SIG-M5 (cell line): ENCODE data around the gene REEP6.

Experiments
- DNase-seq: peaks from one replicate; lab custom pipeline; 2025; lab: John Stamatoyannopoulos, UW

The REEP6 gene

DNA sequence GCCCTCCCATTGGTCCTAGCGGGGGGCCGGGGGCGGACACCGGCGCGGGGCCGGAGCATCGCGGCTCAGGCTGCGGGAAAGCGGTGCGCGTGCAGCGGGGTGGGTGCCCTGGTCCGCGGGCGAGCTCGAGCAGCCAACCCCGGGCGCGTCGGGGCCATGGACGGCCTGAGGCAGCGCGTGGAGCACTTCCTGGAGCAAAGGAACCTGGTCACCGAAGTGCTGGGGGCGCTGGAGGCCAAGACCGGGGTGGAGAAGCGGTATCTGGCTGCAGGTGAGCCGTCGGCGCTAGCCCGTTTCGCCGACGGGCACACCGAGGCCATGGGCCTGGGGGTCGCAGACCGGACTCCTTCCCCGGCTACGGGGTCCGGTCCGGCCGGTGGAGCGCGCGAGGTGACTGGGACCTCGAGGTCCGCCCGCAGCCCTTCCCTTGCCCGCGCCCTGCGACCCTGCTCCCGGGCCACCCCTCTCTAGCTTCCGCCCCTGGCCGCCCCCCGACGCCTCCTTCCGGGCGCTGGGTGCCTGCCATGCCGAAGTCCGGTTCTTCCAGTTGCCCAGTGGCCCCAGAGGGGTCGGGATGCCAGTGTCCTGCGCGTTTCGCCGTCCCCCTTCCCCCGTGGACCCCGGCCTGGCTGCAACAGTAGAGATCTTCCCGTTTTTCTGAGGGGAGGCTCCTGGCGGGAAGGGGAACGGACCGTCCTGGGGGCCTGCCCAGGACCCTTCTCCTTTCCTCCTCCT is at the start of gene REEP6:
REEP6 (plus strand) TSS at position 68 of the 735 bp plus-strand sequence; CDS start at position 157, 89 bp downstream.
- DNase-seq, result no peak

DNA sequence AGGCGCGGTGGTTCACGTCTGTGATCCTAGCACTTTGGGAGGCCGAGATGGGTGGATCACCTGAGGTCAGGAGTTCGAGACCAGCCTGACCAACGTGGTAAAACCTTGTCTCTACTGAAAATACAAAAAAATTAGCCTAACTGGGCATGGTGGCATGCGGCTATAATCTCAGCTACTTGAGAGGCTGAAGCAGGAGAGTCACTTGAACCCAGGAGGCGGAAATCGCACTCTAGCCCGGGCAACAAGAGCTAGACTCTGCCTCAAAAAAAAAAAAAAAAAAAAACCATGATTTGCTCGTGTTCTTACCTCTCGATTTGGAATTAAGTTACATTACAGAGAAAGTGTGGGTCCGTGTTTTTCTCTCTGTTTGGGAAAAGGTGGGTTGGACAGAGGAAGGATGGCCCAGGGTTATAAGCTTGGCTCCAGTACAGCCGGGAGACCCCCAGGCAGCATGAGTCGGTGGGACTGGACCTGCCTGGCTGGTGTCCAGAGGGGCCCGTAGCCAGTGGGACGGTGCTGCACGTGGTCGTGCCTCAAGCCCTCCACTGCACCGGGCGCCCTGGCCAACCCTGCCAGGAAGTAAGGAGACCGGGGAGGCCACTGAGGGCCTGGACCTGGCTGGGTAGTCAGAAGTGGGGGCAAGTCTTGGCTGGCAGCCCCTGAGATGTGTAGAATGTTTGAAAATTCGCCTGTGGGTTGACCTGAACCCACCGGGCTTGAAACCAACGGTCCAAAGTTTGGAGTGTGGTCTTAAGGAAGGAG is 49.1 kb upstream of the REEP6 start:
- no peak for DNase-seq

DNA sequence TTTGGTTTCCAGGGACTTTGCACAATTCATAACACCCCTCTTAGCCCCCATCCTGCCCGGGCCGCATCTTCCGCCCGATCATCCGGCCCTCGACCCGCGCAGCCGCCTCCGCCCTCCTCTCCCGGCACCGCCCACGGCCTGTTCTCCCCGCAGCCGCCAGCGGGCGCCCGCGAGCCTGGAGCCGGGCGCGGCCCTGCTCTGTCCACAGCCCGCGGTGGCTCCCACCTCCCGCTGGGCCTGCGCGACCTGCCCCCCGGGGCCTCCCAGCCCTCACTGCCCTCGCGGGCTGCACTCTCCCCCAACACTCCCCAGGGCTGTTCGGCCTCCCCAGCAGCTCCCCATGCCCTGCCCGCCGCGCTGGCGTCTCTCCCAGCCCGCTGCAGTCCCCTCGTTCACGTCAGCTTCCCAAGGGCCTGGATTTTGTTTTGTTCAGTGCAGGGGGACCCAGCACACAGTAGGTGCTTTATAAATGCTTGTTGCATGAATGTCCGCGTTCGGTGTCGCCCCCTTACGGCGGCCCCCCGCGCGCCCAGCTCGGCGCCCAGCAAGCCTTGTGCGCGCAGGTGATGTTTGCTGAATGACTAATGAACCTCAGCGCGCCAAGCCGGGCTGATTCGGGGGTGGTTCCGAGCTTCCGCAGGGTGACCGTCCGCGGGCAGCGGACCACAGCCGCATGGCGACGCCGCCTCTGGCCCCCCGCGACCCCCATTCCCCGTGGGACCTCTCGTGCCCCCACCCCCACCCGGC is 45.6 kb upstream of the REEP6 start:
- DNase-seq, result no peak

DNA sequence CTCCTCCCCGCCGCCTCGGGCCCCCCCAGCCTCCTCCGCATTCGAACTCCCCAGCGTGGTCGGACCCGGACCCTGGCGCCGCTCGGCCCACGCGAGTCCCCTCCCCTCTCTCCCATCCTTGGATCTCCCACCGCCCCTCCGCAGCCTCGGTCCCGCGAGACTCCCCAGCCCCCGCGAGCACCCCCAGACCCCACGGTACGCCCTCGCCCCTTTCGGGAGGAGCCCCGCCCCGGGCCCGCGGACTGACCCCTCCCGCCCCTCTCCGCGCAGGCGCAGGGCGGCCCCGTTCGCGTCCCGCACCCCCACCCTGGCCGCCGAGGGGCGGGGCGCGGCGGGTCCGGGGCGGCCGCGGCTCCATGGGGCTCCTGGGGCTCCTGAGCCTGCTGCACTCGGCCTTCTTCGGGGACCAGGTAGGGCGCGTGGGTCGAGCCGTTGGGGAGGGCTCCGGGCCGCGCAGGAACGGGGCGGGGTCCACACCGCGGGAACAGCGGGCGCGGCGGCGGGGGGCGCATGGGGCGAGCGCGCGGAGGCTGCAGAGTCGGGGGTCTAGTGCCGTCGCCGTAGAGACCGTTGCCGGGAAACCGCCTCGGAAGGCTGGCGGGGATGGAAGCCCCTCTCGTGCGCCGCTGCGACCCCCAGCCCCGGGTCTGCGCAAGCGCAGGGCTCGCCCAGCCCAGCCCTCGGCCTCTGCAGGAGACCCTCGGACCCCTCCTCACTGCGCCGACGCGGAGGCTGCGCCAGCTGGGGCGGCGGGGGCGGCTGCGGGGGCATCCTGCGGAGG is 44.9 kb upstream of the REEP6 start:
- no peak for DNase-seq

DNA sequence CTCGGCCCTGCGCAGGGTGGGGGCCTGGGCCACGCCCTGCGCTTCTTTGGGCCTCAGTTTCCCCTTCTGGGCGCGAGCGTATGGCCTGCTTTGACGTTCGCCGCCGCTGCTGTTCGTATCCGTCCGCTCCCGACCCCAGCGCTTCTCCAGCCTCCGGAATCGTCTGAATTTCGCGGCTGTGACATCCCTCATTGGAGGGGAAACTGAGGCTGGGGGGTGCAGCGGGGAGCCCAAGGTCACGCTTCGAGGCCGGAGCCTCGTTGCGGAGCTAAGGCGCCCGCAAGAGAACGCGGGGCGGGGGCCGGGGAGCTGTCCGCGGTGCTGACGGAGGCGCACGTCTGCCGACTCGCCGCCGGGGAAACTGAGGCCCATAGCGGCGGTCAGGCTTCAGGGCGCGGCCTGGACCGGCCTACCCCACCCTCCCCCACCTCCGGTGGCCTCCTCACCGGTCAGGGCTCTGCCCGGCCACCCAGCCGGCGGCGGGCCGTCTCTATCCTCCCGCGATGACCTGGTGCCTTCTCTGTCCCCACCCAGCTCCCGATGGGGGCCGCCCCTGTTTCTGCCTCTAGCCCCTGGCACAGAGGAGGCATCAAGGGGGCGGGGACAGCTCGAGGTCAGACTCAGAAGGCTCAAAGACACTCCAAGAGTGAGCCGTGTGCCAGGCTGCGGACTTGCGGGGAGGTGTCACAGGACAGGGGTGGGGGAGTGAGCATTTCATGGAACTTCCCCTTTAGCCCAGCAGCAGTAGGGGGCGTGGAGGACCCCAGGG is 44.1 kb upstream of the REEP6 start:
- no peak for DNase-seq

DNA sequence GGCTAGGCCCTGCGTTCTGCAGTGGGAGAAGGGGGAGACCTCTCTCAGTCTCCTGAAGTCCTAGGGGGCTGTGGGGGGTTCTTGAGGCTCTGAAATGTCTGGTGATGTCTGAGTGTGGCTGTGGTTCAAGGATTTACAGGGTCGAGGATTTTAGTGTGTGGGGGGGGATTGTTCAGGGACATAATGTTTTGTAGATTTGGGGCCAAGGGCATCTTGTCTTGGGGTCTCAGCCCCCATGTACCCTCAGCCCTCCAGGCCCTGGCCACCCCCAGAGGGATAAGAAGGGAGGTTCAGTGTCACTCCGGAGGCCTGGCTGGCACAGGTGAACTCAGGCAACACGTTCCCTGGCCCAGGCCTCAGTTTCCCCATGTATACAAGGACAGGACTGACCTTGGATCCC is 43.5 kb upstream of the REEP6 start:
- DNase-seq, result no peak

DNA sequence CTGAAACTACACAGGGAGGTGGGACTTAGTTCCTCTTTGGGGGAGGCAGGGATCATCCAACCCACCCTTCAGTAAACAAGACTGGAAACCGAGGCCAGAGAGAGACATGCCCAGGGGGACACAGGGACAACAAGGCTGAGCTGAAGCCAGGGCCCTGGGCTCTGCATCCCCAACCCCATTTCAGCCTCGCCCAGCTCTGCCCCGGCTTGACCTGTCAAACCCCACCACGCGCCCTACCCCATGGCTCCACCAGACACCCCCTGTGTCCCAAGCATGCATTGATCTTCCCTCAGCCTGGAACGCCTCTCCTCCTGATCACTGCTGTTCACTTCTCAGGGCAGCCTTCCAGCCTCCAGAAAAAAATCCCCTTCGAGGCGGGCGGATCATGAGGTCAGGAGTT is 43.0 kb upstream of the REEP6 start:
- no peak for DNase-seq

DNA sequence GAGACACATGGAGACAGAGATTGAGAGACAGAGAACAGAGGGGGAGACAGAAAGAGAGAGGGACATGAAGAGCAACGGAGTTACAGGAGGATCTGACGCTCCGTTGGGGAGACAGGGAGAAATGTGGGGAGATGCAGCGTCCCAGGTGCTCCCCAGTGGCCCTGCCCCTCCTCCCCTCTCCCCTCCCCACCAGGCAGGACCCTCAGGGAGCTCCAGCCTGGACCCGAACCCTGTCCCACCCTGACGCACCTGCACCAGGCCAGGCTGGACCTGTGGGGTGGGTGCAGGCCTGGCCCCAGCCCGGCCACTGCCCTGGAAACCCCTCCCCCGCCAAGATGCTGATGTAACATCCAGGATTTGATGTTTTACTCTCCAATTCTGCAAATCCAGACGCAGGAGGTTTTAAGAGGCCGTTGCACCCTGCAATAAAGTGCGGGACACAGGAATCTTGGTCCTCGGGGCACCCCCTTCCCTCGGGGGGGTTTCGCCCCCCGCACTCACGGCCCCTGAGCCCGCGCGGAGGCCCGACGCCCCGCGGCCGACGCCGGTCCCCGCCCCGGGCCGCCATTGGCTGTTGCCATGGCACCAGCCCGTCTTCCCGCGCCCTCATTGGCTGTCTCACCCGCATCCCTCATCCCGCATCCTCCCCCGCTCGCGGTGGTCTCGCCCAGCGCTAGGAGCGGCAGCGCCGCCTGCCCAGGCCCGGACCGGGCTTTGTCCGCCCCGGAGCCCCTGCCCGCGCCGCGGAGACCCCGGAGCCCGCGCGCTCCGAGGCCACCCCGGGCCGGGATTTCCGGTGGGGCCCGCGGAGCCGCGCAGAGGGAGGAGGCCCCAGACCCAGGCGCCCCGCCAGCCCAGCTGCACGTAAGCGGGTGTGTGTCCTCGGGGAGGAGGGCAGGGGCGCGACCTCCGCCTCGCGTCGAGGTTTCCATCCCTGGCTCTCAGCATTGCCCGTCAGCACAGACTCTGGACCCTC is 41.2 kb upstream of the REEP6 start, which contains the start of gene APC2:
APC2 (plus strand) TSS at position 655 of the 976 bp plus-strand sequence. CDS start 2,881 bp downstream, outside the sequence.
- no peak for DNase-seq

DNA sequence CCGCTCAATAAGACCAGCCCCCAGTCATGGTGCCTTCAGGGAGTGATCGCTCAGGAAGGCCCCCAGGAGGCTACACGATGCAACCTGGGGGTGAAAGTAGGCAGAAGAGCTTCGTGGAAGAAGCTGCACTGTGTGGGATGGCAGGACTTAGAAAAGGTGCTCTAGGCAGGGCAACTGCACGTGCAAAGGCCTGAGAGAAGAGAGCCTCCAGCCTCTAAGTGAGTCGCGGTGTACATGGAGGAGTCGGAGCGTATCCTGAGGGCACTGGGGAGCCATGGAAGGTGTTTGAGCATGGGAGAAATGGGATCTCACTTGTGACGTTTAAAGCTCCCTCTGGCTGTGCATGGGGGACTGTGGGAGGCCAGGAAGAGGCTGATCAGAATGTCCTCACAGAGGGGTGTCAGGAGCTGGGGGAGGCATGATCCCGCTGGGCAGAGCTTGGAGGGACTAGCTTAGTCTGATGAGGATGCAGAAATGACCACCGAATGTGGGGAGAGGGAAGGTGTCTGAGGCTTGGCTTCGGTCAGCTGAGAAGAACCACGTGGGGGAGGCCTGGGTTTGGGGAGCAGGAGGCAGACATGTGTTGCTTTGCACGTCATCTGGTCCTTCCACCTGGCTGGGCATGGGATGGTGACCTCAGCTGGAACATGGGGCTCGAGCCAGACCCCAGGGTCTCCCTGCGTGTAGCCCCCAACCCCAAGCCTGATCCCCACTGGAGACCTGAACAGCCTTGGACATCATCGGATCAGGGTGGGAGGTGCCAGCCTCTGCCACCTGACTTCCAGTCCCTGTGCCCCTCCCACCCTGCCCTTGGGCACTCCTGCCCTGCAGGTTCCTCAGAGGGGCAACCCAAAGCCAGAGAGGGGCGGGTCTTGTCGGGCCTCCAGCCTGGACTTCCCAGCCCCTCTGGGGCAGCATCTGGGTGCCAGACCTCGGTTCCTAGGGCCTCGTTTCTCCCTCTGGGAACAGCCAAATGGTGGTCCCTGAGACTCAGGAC is 39.9 kb upstream of the REEP6 start:
- DNase-seq, result no peak

DNA sequence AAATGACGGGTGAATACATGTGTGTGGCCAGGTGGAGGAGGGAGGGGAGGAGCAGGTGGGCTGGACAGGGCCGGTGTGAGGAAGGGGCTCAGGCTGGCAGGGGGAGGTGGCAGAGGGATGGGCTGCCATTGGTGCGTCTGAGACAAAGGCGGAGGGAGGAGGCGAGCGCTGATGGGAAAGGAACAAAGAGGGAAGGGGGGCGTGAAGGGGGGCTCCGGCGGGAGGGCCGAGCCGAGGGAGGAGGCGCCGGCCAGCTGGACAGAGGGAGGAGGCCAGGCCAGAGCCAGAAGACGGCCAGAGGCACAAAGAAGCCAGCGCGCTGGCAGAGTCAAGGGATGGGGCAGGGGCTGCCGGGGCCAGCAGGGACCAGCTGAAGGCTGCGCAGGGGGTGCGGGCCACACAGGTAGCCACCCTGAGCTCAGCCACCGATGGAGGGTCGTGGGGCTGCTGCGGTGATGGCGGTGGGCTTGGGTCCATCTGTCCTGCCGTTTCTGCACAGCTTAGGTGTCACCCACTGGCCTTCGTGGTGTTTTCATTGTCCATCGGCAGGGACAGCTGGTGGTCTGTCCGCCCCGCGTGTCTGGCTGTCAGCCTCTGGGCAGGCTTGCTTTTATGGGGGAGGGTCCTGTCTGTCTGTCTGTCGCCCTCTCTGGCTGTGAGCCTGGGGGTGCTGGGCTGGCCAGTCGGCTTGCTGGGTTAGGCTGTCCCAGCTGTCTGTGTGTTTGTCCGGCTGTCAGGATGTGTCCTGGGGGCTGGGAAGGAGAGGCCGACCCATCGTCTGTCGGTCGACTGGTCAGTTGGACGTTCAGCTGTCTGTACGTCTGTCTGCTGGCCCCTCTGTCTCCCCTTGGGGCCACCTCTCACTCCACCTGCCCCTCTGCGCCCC is 38.8 kb upstream of the REEP6 start:
- DNase-seq, result no peak

DNA sequence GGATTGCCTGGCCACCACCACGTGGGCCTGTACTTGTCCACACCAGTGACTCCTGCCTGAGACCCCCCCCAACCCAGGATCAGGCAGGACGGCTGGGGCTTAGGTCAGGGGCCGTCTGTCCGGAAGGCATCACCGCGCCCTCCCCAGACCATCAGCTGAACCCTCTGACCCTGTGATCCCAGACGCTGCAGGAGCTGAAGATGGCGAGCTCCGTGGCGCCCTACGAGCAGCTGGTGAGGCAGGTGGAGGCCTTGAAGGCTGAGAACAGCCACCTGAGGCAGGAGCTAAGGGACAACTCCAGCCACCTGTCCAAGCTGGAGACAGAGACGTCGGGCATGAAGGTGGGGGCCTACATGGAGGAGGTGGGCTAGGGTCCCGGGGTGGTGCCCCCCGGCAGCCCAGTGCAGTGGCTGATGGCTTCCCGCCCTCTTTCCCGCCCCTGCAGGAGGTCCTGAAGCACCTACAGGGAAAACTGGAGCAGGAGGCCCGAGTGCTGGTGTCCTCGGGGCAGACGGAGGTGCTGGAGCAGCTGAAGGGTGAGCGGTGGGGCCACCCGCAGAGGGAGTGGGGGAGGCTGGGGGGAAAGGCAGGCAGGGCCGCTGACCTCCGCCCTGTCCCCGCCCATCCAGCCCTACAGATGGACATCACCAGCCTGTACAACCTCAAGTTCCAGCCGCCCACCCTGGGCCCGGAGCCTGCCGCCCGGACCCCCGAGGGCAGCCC is 38.0 kb upstream of the REEP6 start:
- DNase-seq, result no peak

DNA sequence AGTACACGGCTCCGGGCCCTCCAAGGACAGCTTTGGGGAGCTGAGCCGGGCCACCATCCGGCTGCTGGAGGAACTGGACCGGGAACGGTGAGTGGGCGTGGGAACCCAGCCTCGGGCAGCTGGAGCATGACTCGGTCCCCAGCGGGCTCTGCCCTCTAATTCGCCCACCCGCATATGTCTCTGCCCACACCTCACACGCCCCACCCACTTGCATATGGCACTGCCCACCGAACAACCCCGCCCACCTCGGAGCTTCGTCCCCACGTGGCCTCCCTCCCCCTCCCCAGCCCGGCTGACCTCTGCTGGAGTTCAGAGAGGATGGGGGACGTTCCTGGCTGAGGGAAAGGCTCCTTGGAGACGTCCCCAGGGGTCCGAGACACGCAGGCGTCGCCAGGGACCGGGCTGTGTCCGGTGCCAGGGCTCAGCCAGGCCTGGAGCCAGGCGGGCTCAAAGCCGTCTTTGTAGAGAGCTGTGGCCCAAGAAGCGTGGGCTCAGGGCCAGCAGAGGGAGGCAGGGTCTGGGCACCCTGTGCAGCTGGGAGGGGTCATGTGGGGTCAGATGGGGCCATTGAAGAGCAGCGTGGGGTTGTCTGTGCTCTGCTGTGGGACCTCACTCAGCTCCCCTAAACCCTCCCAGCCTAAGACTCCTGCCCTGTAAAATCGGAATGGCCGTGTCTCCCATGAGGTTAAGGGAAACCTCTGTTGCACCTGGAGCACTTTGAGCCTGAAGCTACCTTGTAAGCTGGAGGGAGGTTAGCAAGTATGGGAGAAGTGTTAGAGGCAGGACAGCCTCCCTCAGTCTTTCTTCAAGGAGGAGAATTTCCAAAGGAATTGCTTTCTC is 37.2 kb upstream of the REEP6 start:
- no peak for DNase-seq

DNA sequence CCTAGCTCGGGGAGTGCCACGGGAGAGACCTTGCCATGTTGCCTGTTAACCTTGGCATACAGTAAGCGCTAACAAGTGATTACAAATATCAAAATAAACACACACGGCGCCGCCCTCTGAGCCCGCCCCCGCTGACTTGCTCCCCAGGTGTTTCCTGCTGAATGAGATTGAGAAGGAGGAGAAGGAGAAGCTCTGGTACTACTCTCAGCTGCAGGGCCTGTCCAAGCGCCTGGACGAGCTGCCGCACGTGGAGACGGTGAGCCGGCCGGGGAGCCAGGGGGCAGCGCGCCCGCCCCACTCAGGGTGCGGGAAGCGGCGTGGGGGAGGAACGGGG is 36.0 kb upstream of the REEP6 start:
- no peak for DNase-seq

DNA sequence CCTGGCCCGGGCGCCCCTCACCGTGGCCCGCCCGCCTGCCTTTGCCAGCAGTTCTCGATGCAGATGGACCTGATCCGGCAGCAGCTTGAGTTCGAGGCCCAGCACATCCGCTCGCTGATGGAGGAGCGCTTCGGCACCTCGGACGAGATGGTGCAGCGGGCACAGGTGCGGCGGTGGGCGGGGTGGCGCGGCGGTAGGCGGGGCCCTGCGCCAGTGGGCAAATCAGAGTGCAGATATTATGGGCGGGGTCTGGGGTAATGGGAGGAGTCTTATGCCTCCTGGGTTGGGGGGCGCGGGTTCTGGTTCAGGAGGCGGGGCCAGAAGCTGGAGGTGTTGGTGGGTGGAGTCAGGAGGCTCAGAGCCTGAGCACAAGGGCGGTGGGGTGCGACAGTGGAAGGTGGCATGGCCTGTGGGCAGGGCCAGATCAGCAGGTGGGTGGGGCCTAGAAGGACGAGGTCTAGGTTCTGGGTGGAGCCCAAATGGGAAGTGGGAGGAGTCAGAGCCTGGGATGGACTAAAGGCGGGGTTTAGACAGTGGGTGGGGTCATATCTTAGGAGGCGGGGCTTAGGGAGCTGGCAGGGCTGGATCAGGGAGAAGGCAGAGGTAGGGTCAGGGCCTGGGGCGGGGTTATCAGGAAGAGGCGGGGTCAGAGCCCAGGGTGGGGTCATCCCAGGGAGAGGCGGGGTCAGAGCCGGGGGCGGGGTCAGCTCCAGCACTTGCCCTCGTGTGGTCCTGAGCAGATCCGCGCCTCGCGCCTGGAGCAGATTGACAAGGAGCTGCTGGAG is 35.5 kb upstream of the REEP6 start:
- no peak for DNase-seq
